Measurements from ENCODE around the gene NTRK2.

NTRK2 gene

DNA sequence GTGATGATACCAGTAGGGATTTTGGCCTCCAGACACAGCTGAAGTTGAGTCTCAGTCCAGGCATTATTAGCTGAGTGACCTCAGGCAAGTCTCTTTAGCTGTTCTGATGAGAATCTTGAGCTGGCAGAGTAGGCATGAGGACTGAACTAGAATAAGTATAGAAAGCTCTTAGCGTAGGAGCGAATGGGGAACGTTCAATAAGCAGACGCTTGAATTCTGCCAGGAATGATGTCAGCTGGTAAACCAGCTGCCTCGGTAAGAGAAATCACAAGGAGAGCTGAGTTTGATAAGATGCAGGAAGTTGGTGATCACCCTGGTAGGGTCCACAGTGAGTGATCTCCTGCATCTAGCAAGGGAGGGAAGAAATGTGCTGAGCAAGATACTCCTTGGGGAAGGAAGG, 280.4 kb downstream of the NTRK2 start:
- H3K27ac Mint-ChIP-seq, result no peak overlapping the region
- H3K27me3 Mint-ChIP-seq, result peaks cover 25 to 26% of the 10 kb centered on the region in 2 donors

DNA sequence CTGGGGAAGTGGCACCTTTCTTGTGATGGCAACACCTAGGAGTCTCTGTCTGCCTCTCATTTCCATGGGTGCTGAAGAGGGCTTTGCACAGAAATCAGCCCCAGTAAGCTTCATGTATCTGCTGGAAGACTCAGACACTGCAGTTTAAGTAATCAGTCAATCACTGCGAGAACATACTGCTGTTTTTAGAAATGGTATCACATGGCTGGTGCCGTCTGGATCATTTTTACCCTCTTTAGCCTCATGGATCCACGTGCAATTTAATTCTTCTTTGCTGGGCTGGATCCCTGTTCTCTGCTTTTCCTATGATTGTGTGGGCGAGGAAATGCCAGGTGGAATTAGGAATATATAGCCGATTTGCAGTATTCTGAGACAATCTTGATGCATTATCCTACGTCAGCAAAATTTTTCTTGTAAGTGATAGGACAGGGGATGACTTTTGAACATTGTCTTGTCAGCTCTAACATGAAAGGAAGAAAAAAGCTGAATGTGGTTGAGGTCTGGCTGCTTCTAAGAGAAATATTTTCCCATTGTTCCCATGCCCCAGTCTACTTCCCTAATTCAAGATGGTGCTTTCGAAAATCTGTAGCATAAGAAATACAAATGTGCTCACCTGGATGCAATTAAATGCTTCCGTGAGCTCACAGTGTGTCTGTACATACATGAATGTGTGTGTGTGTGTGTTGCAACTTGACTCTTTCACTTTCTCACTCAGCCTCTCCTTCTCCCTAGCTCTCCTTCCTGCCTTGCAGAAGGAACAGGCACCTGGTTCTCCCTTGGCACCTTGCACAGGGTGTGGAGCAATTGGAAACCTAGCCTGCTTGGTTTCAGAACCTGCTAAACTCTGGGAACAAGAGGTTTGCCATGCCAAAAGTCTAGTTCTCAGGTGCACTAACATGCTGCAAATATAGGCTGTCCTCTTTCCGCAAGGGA, 281.6 kb downstream of the NTRK2 start:
- Mint-ChIP-seq H3K9me3 (no peaks in the 10 kb centered on the region), H3K4me3 (no peak overlapping the region), H3K4me1 (ENCODE audit: low read depth in 2 of 2) (peaks cover 3 to 4% of the 10 kb centered on the region in 2 donors), H3K27me3 (peaks cover 27 to 35% of the 10 kb centered on the region in 2 donors), H3K36me3 (ENCODE audit: insufficient read depth) (no peaks in the 10 kb centered on the region), H3K27ac (no peak overlapping the region)
- ATAC-seq (replicated peaks) (no peak), DNase-seq (no peak)

More for the DNA sequence above, 280.4 kb downstream of the NTRK2 start:
- no peak overlapping the region for H3K4me3 Mint-ChIP-seq
- ATAC-seq (replicated peaks) (no peak), DNase-seq (no peak)
- no peaks in the 10 kb centered on the region for H3K36me3 Mint-ChIP-seq (ENCODE audit: insufficient read depth)
- H3K9me3 Mint-ChIP-seq, result no peaks in the 10 kb centered on the region
- peaks cover 3 to 4% of the 10 kb centered on the region in 2 donors for H3K4me1 Mint-ChIP-seq (ENCODE audit: low read depth in 2 of 2)

DNA sequence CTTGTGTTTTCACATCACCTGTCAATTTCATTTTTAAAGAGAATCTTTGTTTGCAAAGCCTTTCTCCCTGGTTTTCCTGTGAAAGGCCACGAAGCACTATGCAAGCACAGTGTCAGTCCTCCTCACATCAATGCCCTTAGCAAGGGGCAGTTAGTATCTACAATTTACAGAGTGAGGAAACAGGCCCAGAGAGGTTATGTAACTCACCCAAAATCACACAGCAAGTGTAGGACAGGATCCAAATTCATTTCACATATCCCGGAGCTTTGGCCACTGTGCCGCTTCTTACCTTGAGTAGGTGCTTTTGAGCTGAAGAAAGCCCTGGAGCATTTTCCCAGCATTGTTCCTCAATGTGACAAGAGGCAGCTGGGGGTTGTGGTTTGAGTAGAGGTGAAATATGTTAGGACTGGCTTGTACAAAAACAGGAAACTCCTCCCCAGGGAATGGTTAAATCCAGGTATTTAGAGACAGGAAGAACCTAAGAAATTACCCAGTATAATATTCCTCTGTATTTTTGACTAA, 283.8 kb downstream of the NTRK2 start:
- no peak for ATAC-seq (replicated peaks)
- no peak overlapping the region for H3K4me3 Mint-ChIP-seq
- peaks cover 3 to 4% of the 10 kb centered on the region in 2 donors for H3K4me1 Mint-ChIP-seq (ENCODE audit: low read depth in 2 of 2)
- H3K36me3 Mint-ChIP-seq (ENCODE audit: insufficient read depth), result no peaks in the 10 kb centered on the region
- no peak overlapping the region for H3K27ac Mint-ChIP-seq
- H3K27me3 Mint-ChIP-seq, result peaks cover 23 to 41% of the 10 kb centered on the region in 2 donors
- no peaks in the 10 kb centered on the region for H3K9me3 Mint-ChIP-seq
- no peak for DNase-seq

DNA sequence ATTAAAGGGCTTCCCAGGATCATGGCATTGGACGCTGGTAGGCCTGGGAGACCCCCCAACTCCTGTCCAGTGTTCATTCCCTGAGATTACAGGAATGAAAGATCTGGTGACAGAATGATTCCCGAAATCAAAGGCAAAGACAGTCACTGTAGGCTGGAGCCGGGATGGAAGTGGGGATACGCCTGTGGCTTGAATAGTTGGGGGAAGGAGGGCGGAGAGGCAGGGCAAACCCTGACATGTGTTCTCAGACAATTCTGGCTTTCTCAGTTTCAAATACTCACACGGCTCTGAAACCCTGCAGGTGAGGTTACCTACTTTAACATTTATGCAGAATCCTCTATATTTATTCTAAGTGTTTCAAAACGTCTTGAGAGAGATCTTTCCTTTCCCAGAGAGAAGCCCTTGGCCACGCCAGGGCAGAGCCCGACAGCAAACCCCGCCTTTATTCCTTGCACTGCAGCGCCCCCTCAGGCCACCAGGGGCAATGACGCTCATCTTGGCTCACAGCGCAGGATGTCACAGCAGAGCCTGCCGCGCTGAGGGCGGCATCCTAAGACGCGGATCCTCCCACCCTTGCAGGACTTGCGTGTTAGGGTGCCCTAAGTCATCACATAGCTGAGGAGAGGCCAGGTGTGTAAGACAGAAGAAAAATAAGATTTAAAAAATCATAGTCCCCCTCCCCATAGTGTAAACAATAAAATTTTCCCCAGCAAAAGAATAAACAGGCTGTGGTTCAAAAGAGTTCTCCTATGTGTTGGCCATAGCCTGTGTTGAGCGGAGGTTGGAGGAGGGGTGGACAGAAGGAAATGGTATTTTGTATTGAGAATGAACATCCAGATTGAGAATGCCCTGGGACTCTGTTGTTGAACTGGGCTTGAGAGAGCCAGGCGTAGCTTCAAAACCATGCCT, 284.5 kb downstream of the NTRK2 start:
- H3K4me3 Mint-ChIP-seq, result no peak overlapping the region
- ATAC-seq (replicated peaks) (peak; percentile 42), DNase-seq (peak; percentile 3 to 14 (median 10))
- no peak overlapping the region for H3K27ac Mint-ChIP-seq
- no peaks in the 10 kb centered on the region for H3K36me3 Mint-ChIP-seq (ENCODE audit: insufficient read depth)
- H3K4me1 Mint-ChIP-seq (ENCODE audit: low read depth in 2 of 2), result peaks cover 3 to 4% of the 10 kb centered on the region in 2 donors
- no peaks in the 10 kb centered on the region for H3K9me3 Mint-ChIP-seq
- H3K27me3 Mint-ChIP-seq, result peaks cover 19 to 33% of the 10 kb centered on the region in 2 donors

DNA sequence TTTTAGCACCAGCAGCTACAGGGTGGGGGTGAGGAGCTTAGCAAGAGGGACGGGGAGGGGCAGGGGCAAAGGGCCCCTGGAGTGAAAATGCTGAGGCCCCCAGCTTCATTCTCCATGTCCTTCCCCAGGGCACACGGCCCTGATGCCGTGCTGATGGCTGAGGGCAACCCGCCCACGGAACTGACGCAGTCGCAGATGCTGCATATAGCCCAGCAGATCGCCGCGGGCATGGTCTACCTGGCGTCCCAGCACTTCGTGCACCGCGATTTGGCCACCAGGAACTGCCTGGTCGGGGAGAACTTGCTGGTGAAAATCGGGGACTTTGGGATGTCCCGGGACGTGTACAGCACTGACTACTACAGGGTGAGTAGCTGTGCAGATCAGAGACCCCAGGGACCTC, 285.6 kb downstream of the NTRK2 start:
- peaks cover 3 to 4% of the 10 kb centered on the region in 2 donors for H3K4me1 Mint-ChIP-seq (ENCODE audit: low read depth in 2 of 2)
- H3K27me3 Mint-ChIP-seq, result peaks cover 17 to 32% of the 10 kb centered on the region in 2 donors
- no peak overlapping the region for H3K27ac Mint-ChIP-seq
- no peaks in the 10 kb centered on the region for H3K36me3 Mint-ChIP-seq (ENCODE audit: insufficient read depth)
- DNase-seq (no peak), ATAC-seq (replicated peaks) (no peak)
- no peak overlapping the region for H3K4me3 Mint-ChIP-seq
- no peaks in the 10 kb centered on the region for H3K9me3 Mint-ChIP-seq

DNA sequence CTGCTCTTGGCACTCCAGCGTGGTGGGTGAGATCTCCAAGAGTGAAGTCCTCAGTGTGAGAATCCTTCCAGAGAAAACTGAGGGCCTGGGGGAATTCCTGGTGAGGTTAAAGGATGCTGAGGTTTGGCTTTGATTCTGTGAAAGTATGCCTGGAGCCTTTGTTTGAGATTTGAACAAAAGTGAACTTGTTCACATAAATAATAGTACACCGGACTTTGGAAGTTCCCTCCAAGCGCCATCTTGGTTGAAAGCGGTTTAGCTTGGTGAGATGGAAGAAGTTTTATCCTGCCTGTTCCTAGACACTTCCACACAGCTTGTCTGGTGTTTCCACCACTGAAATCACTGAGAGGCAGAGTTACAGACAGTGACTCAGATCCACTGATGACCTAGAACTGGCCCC, 286.4 kb downstream of the NTRK2 start:
- DNase-seq, result no peak
- peaks cover 17 to 32% of the 10 kb centered on the region in 2 donors for H3K27me3 Mint-ChIP-seq
- no peak overlapping the region for H3K4me3 Mint-ChIP-seq
- no peaks in the 10 kb centered on the region for H3K36me3 Mint-ChIP-seq (ENCODE audit: insufficient read depth)
- peaks cover 3 to 4% of the 10 kb centered on the region in 2 donors for H3K4me1 Mint-ChIP-seq (ENCODE audit: low read depth in 2 of 2)
- no peak for ATAC-seq (replicated peaks)
- no peaks in the 10 kb centered on the region for H3K9me3 Mint-ChIP-seq
- H3K27ac Mint-ChIP-seq, result no peak overlapping the region

DNA sequence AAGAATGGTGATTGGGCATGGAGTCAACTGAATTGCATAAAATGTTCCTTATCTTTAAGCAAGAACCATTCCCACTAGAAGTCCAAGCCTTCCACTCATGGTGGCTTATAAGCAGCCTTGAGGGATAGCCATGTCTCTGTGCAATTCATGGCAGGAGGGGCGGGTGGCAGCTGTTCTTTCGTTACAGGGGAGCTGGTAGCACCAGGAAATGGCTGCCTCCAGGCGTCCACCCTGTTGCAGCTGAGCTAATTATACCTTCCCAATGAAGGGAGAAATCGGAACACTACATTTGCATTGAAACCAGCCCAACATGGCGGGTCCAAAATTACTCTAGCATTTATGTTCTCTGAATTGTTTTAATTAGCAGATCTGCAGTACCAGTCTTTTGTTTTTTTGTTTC, 289.8 kb downstream of the NTRK2 start:
- no peaks in the 10 kb centered on the region for H3K36me3 Mint-ChIP-seq (ENCODE audit: insufficient read depth)
- peaks cover 0 to 2% of the 10 kb centered on the region in 2 donors for H3K9me3 Mint-ChIP-seq
- H3K4me3 Mint-ChIP-seq, result no peak overlapping the region
- H3K27ac Mint-ChIP-seq, result no peak overlapping the region
- peaks cover 0 to under 1% of the 10 kb centered on the region in 2 donors for H3K4me1 Mint-ChIP-seq (ENCODE audit: low read depth in 2 of 2)
- ATAC-seq (replicated peaks) (no peak), DNase-seq (no peak)
- peaks cover 9 to 25% of the 10 kb centered on the region in 2 donors for H3K27me3 Mint-ChIP-seq

DNA sequence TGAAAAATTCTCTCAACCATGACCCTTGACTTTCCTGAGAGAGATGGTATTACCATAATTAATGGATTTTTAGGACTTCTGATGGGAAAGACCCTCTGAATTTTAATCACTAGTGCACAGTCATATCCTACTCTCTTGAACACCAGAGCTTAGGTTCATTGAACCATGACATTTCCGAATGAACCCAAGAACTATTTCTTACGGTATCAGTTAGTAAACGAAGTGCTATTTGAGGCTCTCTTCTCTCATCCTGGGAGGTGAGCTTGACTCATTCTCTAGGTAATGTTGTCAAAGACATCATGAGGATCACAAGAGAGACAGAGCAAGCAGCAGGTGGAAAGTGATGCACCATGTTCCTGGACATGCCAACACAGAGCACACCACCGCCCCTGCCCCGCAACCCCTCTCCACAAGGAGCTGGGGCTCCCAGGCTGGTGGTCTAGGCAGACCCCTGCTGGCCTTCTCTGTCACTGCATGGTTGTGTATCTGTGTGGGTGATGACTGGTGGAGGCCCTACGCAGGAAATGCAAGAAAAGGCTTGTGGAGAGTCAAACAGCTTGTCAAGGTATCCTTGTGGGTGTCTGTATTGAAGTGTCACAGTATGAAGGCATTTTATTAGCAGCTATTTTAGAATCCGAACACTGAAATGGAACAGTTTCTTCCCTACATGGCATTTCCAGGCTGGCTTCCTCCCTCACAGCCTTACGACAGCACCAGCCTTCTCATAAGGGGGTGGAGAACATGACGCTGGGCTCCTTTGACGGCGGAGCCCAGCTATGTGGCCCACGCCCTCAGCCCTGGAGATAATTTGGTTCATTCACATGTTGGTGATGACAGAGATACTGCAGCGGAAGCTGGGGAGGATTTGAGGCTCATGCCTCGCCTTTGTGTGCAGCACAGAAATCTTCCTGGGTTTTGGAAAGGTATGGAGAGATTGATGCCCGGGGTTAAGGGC, 297.6 kb downstream of the NTRK2 start:
- Mint-ChIP-seq H3K9me3 (peaks cover 0 to 7% of the 10 kb centered on the region in 2 donors), H3K4me1 (ENCODE audit: low read depth in 2 of 2) (no peaks in the 10 kb centered on the region), H3K4me3 (no peak overlapping the region), H3K27me3 (peaks cover 14 to 39% of the 10 kb centered on the region in 2 donors), H3K36me3 (ENCODE audit: insufficient read depth) (peaks cover 3% of the 10 kb centered on the region), H3K27ac (no peak overlapping the region)
- DNase-seq (no peak), ATAC-seq (replicated peaks) (no peak)

DNA sequence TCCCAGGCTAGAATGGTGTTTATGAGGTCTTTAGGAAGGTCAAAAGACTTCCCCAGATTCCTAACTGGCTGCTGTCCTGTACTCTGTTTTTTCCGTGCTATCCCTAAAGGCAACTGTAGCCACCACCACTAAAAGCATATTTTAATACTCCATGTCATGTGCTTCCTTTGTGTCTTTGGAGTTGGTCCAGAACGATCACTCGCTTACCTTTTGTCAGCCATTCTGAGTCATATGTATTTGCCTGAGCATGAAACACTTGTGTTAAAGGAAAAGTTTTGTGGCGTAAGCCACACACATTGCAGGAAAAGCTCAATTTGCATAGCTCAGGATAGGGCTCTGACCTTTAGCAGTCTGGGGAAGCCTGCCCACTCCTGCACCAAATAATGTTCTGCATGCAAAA, 299.6 kb downstream of the NTRK2 start:
- peaks cover 3% of the 10 kb centered on the region for H3K36me3 Mint-ChIP-seq (ENCODE audit: insufficient read depth)
- peaks cover 0 to 7% of the 10 kb centered on the region in 2 donors for H3K9me3 Mint-ChIP-seq
- H3K4me1 Mint-ChIP-seq (ENCODE audit: low read depth in 2 of 2), result no peaks in the 10 kb centered on the region
- peaks cover 14 to 39% of the 10 kb centered on the region in 2 donors for H3K27me3 Mint-ChIP-seq
- no peak for ATAC-seq (replicated peaks)
- H3K4me3 Mint-ChIP-seq, result no peak overlapping the region
- DNase-seq, result no peak
- no peak overlapping the region for H3K27ac Mint-ChIP-seq

DNA sequence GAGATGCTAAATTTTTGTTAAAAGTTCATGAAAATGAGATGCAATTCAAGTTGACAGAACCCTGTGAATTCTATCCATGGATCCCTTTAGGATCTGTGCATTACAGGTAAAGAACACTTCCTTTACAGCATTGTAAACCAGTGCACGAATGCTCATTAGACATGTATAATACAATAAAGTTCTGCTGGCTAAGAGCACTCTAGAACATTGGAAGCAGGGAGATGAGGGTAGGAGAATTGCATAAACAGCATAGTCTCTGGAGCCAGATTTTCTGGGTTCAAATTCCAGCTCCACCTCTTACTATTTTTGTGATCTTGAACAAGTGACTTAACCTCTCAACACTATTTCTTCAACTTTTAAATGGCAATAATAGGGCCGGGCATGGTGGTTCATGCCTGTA, 300.2 kb downstream of the NTRK2 start:
- Mint-ChIP-seq H3K27ac (no peak overlapping the region), H3K27me3 (peaks cover 18 to 32% of the 10 kb centered on the region in 2 donors), H3K36me3 (ENCODE audit: insufficient read depth) (peaks cover 3% of the 10 kb centered on the region), H3K4me3 (no peak overlapping the region), H3K9me3 (peaks cover 0 to under 1% of the 10 kb centered on the region in 2 donors), H3K4me1 (ENCODE audit: low read depth in 2 of 2) (no peaks in the 10 kb centered on the region)
- DNase-seq (no peak), ATAC-seq (replicated peaks) (no peak)

DNA sequence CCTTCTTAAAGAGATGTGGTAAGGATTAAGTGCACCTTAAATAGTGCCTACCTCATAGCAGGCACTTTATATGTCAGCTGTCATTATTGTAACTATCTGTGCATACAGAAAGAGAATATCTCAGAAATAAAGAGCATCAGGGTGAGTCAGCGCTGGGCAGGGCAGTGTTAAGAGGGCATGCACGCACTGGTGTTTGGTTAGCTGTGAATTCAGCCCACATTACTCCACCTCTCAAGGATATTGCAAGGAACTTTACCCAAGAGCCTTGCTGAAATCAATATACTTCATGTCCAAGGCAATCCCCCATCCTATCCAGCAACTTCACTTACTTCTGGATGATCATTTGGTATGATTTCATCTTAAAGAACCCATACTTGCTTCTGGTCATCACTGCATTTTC, 300.9 kb downstream of the NTRK2 start:
- peaks cover 3% of the 10 kb centered on the region for H3K36me3 Mint-ChIP-seq (ENCODE audit: insufficient read depth)
- peaks cover 18 to 30% of the 10 kb centered on the region in 2 donors for H3K27me3 Mint-ChIP-seq
- ATAC-seq (replicated peaks), result no peak
- no peaks in the 10 kb centered on the region for H3K9me3 Mint-ChIP-seq
- no peak overlapping the region for H3K27ac Mint-ChIP-seq
- no peaks in the 10 kb centered on the region for H3K4me1 Mint-ChIP-seq (ENCODE audit: low read depth in 2 of 2)
- no peak overlapping the region for H3K4me3 Mint-ChIP-seq
- DNase-seq, result no peak

DNA sequence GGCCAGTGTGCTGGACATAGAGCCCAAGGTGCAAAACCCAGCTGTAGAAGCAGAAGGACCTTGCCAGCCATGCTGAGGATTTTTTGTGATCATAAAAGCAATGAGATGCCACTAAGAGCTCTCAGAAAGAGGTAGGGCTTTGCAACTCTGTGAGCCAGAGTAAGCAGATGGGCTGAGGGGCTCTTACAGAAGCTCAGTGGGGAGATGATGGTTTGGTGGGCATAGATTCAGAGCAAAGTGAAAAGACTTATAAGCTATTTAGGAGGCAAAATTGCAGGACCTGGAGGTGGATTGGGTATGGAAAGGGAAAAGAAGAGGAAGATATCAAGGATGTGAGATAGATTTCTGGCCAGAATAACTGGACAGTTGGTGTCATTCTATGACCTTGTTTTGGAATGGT, 302.0 kb downstream of the NTRK2 start:
- ATAC-seq (replicated peaks), result no peak
- Mint-ChIP-seq H3K4me1 (ENCODE audit: low read depth in 2 of 2) (no peaks in the 10 kb centered on the region), H3K27ac (no peak overlapping the region), H3K9me3 (no peaks in the 10 kb centered on the region), H3K36me3 (ENCODE audit: insufficient read depth) (peaks cover 3% of the 10 kb centered on the region), H3K27me3 (peaks cover 12 to 22% of the 10 kb centered on the region in 2 donors), H3K4me3 (no peak overlapping the region)
- no peak for DNase-seq
